Measurements from ENCODE around the gene TRIM47.

DNA sequence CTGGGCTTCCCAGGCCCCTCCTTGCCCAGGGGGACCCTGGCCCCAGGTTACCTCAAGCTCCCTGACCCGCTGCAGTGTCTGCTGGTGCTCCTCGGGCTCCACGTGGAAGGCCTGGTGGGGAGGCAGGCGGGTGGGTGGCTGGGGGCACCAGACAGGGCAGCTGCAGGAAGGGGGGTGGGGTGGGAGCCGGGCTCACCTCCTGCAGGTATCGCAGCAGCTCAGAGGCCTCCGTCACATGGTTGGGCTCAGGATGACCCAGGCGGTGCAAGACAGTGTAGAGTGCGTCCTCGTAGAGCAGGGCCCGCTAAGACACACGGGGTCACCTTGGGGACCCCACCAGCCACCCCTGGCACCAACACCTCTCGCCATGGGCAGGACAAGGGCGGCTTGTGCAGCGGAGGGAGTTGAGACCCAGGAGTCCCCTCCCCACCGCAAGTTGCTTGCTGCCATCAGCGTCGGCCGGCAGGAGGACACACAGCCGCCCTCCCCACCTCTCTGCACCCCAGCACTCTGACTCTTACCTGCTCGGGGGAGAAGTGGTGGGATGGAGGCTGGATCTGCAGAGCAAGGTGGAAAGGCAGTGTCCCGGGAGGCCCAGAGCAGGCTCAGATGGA is 35.3 kb downstream of the TRIM47 start:
- TF ChIP-seq, protein P1, sequence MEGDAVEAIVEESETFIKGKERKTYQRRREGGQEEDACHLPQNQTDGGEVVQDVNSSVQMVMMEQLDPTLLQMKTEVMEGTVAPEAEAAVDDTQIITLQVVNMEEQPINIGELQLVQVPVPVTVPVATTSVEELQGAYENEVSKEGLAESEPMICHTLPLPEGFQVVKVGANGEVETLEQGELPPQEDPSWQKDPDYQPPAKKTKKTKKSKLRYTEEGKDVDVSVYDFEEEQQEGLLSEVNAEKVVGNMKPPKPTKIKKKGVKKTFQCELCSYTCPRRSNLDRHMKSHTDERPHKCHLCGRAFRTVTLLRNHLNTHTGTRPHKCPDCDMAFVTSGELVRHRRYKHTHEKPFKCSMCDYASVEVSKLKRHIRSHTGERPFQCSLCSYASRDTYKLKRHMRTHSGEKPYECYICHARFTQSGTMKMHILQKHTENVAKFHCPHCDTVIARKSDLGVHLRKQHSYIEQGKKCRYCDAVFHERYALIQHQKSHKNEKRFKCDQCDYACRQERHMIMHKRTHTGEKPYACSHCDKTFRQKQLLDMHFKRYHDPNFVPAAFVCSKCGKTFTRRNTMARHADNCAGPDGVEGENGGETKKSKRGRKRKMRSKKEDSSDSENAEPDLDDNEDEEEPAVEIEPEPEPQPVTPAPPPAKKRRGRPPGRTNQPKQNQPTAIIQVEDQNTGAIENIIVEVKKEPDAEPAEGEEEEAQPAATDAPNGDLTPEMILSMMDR (IDR thresholded peaks at IDR 0.05; ENCODE audit: low read length): no peak
- no peak for TF ChIP-seq EZH2 (optimal IDR thresholded peaks at IDR 0.05; ENCODE audit: low read depth, low read length)
- TF ChIP-seq EZH2phosphoT487 (IDR thresholded peaks at IDR 0.05; ENCODE audit: low read length): no peak

Measured in MM.1S (cell line).